Retina (tissue), 1 donor: ENCODE measurements around the gene CST1.
"Not testable (repeated sequence)": the region's sequence is repeated elsewhere in the genome, so short reads cannot be mapped to it uniquely, and the experiment has no call there.

Experiments used
- DNase-seq: peaks from one replicate; pipeline ENCODE4 v3.0.0-alpha.2; 2016

CST1 gene

GRCh38 chr20:23754731-23755130 is 4.0 kb upstream of the CST1 start:
- DNase-seq: no peak

- no peak for DNase-seq
These were observed 2.9 kb upstream of the CST1 start for GRCh38 chr20:23753589-23753988.

DNA sequence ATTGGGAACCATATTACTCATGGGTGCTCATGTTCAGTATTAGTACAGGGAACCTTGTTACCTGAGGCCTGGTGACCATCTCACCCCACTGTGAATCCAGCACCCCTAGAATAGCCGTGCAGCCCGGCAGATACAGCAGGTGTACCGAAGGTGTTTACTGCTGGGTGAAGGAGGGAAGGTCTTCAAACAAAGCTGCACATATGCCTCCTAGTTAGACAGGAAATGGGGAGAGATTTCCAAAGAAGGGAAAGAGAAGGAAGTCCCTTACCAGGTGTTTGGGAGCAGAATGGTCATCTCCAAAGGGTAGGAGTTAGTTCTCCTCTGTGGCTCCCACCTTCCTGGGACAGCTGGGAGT is 2.4 kb upstream of the CST1 start:
- no peak for DNase-seq

GRCh38 chr20:23752481-23753193 is 1.9 kb upstream of the CST1 start:
- DNase-seq: no peak

GRCh38 chr20:23752019-23752418 is 1.3 kb upstream of the CST1 start:
- no peak for DNase-seq

- no peak for DNase-seq
These were observed 989 bp downstream of the CST1 start for GRCh38 chr20:23749746-23750145.

DNA sequence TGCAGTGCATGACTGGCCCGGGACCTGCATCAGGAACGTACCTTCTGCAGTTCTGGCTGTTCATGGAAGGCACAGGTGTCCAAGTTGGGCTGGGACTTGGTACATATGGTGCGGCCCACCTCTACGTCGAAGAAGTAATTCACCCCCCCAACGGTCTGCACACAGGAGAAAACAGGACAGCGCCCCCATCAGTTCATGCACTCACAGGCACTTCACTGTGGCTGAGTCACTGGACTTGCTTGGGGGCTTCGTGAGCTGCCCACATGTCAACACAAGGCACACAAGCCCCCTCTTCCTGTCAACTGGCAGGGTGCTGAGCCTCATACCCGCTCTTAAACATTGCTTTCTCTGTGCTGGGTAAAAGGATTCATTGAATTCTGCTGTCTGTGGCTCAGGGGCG is 1.8 kb downstream of the CST1 start:
- not testable (repeated sequence) for DNase-seq

GRCh38 chr20:23747551-23747950 is 3.2 kb downstream of the CST1 start:
- not testable (repeated sequence) for DNase-seq

DNA sequence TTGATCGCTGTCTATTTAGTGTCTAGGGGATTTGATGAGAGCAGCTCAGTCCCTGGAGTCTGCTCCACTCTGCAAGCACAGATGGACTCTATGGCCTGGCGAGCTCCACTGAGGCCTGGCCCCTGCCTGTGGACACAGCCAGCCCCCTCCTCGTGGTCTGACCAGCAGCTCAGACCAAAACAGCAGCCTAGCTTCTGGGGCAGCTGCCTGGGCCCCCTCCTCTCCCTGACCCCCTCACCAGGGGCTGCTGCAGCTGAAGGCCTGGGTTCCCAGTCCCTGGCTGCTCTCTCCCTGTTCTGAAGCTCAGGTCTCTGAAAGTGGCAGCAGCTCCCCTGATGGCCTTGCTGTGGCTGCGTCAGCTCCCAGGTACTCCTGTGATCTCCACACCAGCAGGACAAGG is 3.6 kb downstream of the CST1 start:
- DNase-seq: peak; percentile 47

GRCh38 chr20:23746321-23746720 is 4.4 kb downstream of the CST1 start:
- DNase-seq: no peak

GRCh38 chr20:23745247-23745646 is 5.5 kb downstream of the CST1 start:
- DNase-seq: no peak

GRCh38 chr20:23744817-23745216 is 5.9 kb downstream of the CST1 start:
- no peak for DNase-seq

DNA sequence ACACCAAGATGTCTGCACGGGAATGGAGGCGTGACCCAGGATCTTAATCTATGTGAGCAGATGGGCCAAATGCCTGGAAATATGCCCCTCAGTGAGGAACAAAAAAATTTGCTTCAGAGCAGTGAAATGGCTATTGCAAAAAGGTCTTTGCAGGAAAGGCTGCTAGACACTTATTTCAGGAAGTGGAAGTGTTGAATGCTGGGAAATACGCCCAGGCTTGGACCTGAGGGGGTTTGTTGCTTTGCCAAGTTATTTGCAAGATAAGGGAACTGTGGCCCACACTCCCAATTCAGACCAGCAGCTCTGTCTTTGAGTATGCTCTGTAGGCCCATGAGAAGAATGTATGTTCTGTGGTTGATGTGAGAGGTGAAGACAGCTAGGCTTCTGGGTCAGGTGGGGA is 15.3 kb downstream of the CST1 start:
- DNase-seq: not testable (repeated sequence)

- DNase-seq: not testable (repeated sequence)
These were observed 15.8 kb downstream of the CST1 start for GRCh38 chr20:23734949-23735348.

DNA sequence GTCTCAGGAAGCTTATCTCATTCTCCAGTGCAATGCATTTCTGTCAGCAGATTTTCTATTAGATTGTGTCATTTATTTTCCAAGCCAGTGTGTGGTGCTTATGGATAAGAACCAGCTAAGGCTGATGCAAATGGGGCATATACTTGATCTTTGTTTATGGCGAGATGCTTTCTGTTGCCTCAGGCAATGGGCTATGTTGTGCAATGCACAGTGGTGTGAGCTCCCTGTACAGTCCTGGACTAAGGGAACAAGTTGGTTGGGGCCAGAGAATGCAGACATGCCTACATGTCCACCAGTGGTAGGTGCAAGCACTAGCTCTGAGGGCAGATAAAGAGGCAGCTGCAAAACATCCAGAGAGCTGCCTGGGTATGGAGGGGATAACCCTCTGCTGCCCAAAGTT is 16.3 kb downstream of the CST1 start:
- not testable (repeated sequence) for DNase-seq

DNA sequence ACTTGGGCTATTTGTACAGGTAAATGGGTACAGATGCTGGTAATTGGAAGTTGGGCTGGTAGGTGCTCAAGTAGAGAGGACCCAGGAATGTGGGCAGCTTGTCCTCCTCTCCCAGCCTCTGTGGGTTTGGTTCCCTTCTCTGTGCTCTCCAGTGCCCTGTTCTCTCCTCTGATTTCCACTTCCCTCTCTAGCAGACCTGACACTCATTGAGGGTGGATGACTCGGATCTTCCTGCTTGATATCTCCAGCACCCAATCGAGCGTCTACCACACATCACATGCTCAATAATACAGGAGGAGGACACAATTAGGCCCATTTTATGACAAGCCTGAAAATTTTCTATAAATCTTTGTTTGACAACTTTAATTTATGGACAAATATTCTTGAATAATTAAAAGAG is 23.7 kb downstream of the CST1 start:
- no peak for DNase-seq

- no peak for DNase-seq
These were observed 25.6 kb downstream of the CST1 start for GRCh38 chr20:23725102-23725501.

- DNase-seq: not testable (repeated sequence)
These were observed 27.0 kb downstream of the CST1 start for GRCh38 chr20:23723659-23724307.

DNA sequence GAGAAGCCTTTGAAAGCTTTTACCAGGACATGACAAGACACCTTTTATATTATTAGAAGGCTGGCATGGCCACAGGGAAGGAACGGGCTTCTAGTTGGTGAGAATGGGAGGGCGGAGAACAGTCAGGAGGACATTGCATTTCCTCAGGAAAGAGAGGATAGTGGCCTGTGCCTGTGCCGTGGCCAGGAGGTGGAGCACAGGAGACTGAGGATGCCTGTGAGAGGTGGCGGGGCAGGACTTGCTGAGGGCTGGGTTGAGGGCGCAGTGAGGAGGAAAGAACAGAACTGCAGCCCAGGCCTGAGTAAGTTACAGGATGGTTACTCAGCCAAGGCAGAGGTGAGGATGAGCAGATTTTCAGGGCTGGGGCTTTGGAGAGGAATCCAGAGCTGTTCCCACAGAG is 27.9 kb downstream of the CST1 start:
- not testable (repeated sequence) for DNase-seq

DNA sequence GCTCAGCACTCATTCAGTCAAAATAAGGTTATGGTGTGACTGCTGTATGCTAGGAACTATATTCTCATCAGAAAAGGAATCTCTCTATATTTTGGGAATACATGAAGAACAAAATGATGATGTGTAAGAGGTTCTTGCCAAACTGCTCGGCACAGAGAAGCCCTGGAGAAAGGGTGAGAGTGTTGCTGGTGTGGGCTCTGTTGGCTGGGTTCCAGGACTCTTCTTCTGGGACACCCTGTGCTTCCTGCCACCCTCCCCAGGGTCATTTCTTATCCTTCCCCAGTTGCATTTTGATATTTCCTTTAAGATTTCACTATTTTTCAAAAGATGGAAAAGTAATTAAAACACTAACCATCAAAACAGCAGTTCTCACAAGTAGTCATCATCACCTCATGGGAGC is 28.8 kb downstream of the CST1 start:
- no peak for DNase-seq

DNA sequence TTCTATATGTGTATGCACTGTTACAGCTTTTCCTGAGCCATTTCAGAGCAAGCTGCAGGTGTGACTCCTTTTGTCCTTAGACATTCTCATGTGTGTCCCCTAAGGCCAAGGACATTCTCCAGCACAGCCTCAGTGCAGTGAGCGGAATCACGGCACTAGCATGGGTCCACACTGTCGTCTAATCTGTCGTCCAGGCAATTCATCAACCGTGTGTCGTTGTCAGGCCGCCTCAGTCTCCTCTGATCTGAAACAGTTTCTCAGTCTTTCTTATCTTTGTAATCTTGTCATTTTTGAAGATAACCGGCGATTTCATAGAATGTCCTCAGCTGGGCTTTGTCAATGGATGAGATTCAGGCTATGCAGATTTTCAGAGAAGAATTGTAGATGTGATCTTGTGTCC is 31.4 kb downstream of the CST1 start:
- DNase-seq: not testable (repeated sequence)

DNA sequence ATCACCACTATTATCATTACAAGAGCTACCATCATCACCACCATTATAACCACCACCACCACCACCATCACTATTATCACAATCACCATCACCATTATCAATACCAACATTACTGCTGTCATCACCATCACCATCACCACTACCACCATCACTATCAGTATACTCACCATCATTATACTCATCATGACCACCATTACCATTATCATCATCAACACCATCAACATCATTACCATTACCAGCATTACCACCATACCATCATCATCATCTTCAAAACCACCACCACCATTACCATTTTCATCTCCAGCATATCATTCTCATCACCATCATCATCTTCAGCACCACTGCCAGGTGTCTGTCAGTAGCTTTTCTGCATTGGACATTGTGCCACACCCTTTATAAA is 39.0 kb downstream of the CST1 start:
- DNase-seq: not testable (repeated sequence)

DNA sequence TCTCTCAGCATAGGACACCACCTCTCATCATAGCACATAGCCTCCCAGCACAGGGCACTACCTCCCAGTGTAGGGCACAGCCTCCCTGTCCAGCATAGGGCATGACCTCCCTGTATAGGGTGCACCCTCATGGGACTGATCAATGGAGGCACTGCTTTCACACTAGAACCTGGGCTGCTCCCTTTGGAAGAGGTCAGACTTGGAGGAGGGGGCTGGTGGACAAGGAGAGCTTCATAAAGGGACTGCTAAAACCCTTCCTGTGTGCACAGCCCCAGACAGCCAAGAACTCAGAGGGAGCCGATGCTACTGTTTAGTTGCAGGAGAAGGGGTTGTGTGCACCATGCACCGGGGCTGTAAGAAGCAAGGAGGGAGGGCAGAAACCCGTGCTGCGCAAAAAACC is 40.0 kb downstream of the CST1 start:
- DNase-seq: no peak

DNA sequence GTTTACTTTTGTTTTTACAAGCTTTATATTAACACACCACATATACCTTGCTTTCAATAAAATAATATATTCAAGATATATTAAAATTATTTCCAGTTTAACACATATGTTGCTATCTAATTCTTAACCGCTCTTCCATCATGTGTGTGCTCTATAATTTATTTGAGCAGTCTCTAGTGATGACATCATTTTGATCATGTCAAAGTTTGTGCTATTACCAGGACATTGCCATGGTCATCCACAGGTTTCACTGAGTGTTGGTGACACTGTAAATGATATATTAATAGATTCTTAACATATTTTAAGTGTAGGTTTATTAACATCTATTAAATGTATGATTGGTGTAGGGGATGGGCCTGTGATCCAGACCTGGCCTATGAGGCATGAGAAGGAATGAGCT is 44.8 kb downstream of the CST1 start:
- DNase-seq: no peak

GRCh38 chr20:23702021-23702420 is 48.7 kb downstream of the CST1 start:
- DNase-seq: no peak
